NT2/D1 (cell line): Measurements from ENCODE around the gene DOCK10.
"Not testable (repeated sequence)": the region's sequence is repeated elsewhere in the genome, so short reads cannot be mapped to it uniquely, and the experiment has no call there.

Experiments used
- DNase-seq: peaks from one replicate; pipeline ENCODE4 v3.0.0-alpha.2; 2011; ENCODE audit warnings: low read depth, low spot score
- H3K27me3 ChIP-seq: 2 replicates; pipeline ENCODE4 v1.6.0; 2011; ENCODE audit warnings: mild to moderate bottlenecking; ENCODE audit not compliant: insufficient read length, insufficient read depth
- H3K36me3 ChIP-seq: 2 replicates; pipeline ENCODE4 v1.6.1; 2011; ENCODE audit warnings: mild to moderate bottlenecking, low read length, mixed read lengths; ENCODE audit not compliant: insufficient read depth, insufficient read length
- H3K4me1 ChIP-seq: 2 replicates; pipeline ENCODE4 v1.5.1; 2011; ENCODE audit not compliant: insufficient read depth, insufficient read length
- H3K4me3 ChIP-seq: 2 replicates; pipeline ENCODE4 v1.5.1; 2011; ENCODE audit warnings: low read depth; ENCODE audit not compliant: insufficient read length
- H3K9ac ChIP-seq: 2 replicates; pipeline ENCODE4 v1.6.0; 2011; ENCODE audit warnings: low read depth; ENCODE audit not compliant: insufficient read length
- H3K9me3 ChIP-seq: 2 replicates; pipeline ENCODE4 v1.5.1; 2011; ENCODE audit warnings: mild to moderate bottlenecking, low read length; ENCODE audit not compliant: insufficient read depth
- SUZ12 ChIP-seq: IDR thresholded peaks from 2 replicates; pipeline ENCODE4 v1.6.1; 2011; ENCODE audit not compliant: insufficient read length, insufficient read depth; ENCODE audit errors: extremely low read depth
- YY1 ChIP-seq: IDR thresholded peaks from 2 replicates; pipeline ENCODE4 v1.6.1; 2011; ENCODE audit not compliant: insufficient read length, insufficient read depth
- ZNF274 ChIP-seq: IDR thresholded peaks from 2 replicates; pipeline ENCODE4 v1.6.1; 2011; ENCODE audit warnings: mild to moderate bottlenecking, low read depth, low read length

DOCK10 gene

GRCh38 chr2:225065882-225066281, 23.6 kb upstream of the DOCK10 start:
- Histone ChIP-seq H3K9me3 (peaks cover 33% of the 10 kb centered on the region; the same call in 1 of the 2 replicates), H3K4me1 (no peaks in the 10 kb centered on the region), H3K27me3 (no peaks in the 10 kb centered on the region), H3K36me3 (no peaks in the 10 kb centered on the region), H3K9ac (no peak overlapping the region), H3K4me3 (no peak overlapping the region)
- DNase-seq = no peak
- TF ChIP-seq SUZ12 (no peak), ZNF274 (no peak), YY1 (no peak)

- H3K9ac ChIP-seq = no peak overlapping the region
- DNase-seq = no peak
- TF ChIP-seq YY1 (no peak), SUZ12 (no peak), ZNF274 (no peak)
- H3K27me3 ChIP-seq = no peaks in the 10 kb centered on the region
- H3K9me3 ChIP-seq = peaks cover 33% of the 10 kb centered on the region; the same call in 1 of the 2 replicates
- H3K4me1 ChIP-seq = no peaks in the 10 kb centered on the region
- no peak overlapping the region for H3K4me3 ChIP-seq
- no peaks in the 10 kb centered on the region for H3K36me3 ChIP-seq
Observed at GRCh38 chr2:225064928-225065327, 22.7 kb upstream of the DOCK10 start.

- no peaks in the 10 kb centered on the region for H3K27me3 ChIP-seq
- no peak overlapping the region for H3K9ac ChIP-seq
- DNase-seq = no peak
- no peak overlapping the region for H3K4me3 ChIP-seq
- no peaks in the 10 kb centered on the region for H3K4me1 ChIP-seq
- peaks cover 30% of the 10 kb centered on the region; the same call in 1 of the 2 replicates for H3K9me3 ChIP-seq
- no peaks in the 10 kb centered on the region for H3K36me3 ChIP-seq
- no peak for TF ChIP-seq YY1
- TF ChIP-seq ZNF274 = no peak
- TF ChIP-seq SUZ12 = no peak
Observed at GRCh38 chr2:225064362-225064761, 22.1 kb upstream of the DOCK10 start.

- no peak for DNase-seq
- Histone ChIP-seq H3K4me1 (no peaks in the 10 kb centered on the region), H3K9ac (no peak overlapping the region), H3K27me3 (no peaks in the 10 kb centered on the region), H3K9me3 (no peaks in the 10 kb centered on the region), H3K36me3 (no peaks in the 10 kb centered on the region), H3K4me3 (no peak overlapping the region)
- no peak for TF ChIP-seq SUZ12
- no peak for TF ChIP-seq YY1
- no peak for TF ChIP-seq ZNF274
Observed at GRCh38 chr2:225056330-225057073, 14.2 kb upstream of the DOCK10 start.

- DNase-seq = no peak
- H3K27me3 ChIP-seq = no peaks in the 10 kb centered on the region
- no peaks in the 10 kb centered on the region for H3K4me1 ChIP-seq
- TF ChIP-seq YY1 (no peak), SUZ12 (no peak), ZNF274 (no peak)
- no peaks in the 10 kb centered on the region for H3K36me3 ChIP-seq
- no peak overlapping the region for H3K9ac ChIP-seq
- H3K4me3 ChIP-seq = no peak overlapping the region
- H3K9me3 ChIP-seq = no peaks in the 10 kb centered on the region
Observed at GRCh38 chr2:225055714-225056113, 13.4 kb upstream of the DOCK10 start.

- no peaks in the 10 kb centered on the region for H3K9me3 ChIP-seq
- no peaks in the 10 kb centered on the region for H3K36me3 ChIP-seq
- H3K4me1 ChIP-seq = no peaks in the 10 kb centered on the region
- TF ChIP-seq YY1 (no peak), SUZ12 (no peak), ZNF274 (no peak)
- H3K27me3 ChIP-seq = no peaks in the 10 kb centered on the region
- H3K9ac ChIP-seq = no peak overlapping the region
- no peak for DNase-seq
- no peak overlapping the region for H3K4me3 ChIP-seq
Observed at GRCh38 chr2:225052703-225053102, 10.4 kb upstream of the DOCK10 start.

- not testable (repeated sequence) for H3K4me1 ChIP-seq, DNase-seq
- peaks cover 22% of the 10 kb centered on the region for H3K27me3 ChIP-seq
Observed at GRCh38 chr2:225047502-225047901, 5.2 kb upstream of the DOCK10 start.

More at GRCh38 chr2:225047502-225047901, 5.2 kb upstream of the DOCK10 start:
- H3K4me3 ChIP-seq, H3K9me3 ChIP-seq, H3K9ac ChIP-seq, H3K36me3 ChIP-seq: not testable (repeated sequence)
